Stimulated activated CD8-positive, alpha-beta memory T cell treated with anti-CD3 and anti-CD28 coated beads, Interleukin-12 subunit alpha, Interleukin-12 subunit beta, amount 100 ng/mL, for 4 hours (primary cell): ENCODE data around the gene EXTL2.
"Not testable (repeated sequence)": the region's sequence is repeated elsewhere in the genome, so short reads cannot be mapped to it uniquely, and the experiment has no call there.

Experiments used
- DNase-seq: peaks from one replicate; pipeline ENCODE4 v3.0.0-alpha.2; 2020; ENCODE audit warnings: low read depth

Gene EXTL2

DNA sequence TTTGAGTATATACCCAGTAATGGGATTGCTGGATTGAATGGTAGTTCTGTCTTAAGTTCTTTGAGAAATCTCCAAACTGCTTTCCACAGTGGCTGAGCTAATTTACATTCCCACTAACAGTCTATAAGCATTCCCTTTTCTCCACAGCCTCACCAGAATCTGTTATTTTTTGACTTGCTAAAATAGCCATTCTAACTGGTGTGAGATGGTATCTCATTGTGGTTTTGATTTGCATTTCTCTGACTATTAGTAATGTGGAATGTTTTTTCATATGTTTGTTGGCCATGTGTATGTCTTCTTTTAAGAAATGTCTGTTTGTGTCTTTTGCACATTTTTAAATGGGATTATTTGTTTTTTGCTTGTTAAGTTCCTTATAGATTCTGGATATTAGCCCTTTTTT is 39.5 kb downstream of the EXTL2 start:
- DNase-seq = not testable (repeated sequence)

DNA sequence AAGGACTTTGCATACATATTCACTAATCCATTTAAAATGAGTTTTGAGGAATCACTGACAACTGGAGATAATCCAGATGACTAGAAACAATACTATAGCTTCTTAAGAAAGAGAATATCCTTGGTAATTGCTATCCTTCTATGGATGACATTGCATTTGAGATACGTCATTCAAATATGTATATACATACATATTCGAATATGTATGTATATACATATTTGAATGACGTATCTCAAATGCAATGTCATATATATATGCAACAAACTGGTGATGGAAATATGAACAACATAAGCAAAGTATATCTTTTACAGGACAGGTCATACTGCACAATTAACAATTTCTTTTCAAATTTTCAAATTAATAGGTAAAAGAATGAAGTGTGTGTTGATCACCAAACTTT is 41.7 kb downstream of the EXTL2 start:
- no peak for DNase-seq

DNA sequence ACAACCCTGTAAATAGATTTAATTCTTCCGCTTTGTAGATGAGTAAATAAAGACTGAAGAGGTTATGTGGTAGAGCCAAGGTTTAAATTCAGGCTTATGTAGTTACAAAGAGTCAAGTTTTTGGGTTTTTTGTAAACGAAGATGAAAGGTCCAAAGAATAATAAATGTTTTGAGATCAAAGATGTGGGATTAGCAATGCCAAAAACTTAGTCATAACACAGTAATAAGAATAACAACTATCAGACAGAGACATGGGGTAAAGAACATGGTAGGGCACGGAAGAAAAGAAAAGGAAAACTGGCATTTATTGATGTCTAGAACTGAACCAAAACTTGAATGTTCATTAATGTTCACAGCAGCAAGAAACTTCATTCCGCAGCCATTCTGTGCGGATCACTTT is 42.9 kb downstream of the EXTL2 start:
- no peak for DNase-seq

DNA sequence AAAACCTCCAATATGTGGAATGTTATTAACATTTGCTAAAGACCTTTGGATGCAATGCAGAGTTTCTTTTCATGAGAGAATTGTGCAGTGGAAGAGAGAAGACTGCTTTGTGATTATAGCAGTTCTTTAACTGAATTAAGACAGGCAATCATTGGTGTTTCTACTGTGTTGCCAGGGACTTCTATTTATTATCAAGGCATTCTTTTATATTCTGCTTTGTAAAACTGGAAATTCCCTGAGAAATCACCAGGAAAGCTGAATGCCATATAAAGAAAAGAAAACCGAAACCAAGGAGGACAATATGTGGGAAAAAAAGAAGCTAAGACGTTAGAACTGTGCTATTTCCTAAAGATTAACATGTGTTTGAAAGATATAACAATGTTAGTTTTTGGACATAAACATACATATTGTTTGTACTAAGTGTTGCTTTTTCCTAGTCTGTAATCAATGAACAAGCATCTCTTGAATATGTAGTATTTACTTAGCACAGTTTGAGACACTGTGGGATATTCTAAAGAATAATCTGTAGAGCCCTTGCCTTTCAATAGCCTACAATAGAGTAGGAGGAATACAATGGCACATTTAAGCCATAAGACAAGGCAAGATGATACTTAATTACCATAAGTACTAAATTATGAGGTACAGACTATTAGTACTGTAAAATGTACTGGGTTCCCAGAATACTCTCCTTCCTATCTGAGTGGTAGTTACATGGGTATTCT is 47.1 kb downstream of the EXTL2 start:
- no peak for DNase-seq

DNA sequence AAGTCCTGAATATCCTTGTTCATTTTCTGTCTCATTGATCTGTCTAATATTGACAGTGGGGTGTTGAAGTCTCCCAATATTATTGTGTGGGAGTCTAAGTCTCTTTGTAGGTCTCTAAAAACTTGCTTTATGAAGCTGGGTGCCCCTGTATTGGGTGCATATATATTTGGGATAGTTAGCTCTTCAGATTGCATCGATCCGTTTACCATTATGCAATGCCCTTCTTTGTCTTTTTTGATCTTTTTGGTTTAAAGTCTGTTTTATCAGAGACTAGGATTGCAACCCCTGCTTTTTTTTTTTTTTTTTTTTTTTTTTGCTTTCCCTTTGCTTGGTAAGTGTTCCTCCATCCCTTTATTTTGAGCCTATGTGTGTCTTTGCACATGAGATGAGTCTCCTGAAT is 51.5 kb downstream of the EXTL2 start:
- not testable (repeated sequence) for DNase-seq

DNA sequence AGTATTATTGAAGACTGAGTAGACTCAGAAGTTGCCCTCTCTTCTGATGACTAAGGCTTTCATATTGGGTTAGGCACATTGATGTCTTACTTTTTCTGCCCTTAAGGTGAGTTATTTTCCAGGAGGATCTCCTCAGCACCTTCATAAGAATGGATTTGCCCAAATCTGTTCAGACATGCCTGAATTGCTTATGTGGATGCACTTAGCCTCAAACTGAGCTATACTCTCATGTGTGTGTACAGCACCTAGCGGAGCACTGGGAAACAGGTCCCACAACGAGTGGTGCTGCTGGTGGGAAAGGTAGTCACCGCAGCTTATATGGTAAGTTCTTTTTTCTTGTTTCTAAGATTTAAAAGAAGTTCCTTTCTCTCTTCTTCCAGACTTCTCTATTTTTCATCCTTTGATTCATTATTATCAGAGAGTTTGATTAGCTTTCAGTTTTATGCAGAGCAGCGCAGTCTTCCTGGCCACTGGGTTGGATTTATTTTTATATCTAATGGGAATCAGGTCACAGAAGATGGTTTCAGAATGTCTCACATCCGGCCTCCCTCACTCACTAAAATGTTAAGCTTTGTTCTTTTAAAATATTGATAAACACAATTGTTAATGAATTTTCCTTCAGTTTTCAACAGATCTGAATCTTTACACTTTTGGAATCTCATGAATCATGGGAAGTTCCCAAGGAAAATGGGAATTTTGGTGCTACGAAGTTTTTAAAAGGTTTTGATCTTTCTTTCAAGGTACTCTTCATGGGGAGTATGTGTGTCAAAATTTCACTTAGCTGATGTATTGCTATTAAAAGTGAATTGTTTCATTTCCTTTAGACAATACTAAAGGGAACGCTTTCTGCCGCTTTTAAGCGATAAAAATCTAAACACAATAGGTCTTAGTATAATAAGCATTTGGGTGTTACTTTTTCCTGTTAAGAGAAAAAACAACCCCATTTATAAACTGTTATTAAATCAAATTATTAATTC is 58.5 kb downstream of the EXTL2 start:
- DNase-seq = no peak

DNA sequence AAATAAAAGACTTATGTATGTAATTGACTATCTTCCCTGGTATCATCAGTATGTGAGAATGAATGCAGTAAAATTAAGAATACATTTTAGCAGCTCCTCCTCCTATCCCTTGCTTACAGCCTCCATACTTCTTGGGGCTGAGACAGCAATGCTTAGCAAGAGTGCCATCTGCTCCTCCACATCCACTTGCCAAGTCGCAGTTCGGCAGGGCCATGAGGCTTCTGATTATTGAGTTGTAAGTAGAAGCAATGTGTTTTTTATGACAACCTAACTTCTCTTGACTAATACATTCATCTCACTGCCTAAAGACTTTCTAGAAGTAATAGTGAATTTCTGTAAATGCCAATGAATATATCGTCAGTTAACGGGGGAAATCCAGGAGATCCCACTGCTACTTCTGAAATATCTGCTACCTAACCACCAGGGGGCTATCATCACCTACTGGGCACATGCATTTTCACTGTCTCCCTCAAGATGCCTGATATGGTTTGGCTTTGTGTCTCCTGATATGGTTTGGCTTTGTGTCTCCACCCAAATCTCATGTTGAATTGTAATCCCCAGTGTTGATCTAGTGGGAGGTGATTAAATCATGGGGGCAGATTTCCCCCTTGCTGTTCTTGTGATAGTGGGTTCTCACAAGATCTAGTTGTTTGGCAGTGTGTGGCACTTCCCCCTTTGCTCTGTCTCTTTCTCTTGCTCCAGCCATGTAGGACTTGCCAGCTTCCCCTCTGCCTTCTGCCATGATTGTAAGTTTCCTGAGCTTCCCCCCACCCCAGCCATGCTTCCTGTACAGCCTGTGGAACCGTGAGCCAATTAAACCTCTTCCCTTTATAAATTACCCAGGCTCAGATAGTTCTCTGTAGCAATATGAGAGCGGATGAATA is 59.6 kb downstream of the EXTL2 start:
- no peak for DNase-seq

DNA sequence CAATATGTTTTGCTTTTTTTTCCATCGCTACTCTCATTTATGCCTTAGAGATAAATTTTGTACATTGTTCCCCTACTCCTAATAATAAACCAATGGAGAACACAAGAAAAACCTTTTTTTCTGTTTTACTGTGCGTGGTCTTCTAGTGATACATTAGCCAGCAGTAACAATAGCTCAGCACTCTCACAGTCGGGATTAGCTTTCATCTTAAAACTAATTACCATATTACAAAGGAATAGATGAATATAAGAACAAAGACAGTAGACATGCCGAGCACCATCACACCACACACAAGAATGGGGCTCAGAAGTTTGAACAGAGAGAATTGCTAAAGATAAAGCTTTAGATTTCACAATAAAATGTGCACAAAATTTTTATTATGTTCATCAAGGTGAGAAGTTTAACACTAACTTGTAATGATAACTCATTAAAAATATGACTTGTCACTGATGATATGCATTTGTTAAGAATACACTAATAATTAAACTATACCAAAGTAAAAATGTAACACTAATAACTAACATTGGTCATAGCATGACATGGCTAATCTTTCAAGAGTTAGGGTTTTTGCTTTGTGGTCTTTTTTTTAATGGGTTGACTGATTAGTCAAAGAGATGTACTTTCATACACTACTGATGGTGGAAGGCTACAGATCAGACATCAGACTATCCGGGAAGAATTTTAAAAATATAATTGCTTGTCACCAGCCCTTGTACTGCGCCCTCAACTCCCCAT is 61.8 kb downstream of the EXTL2 start:
- DNase-seq = no peak

DNA sequence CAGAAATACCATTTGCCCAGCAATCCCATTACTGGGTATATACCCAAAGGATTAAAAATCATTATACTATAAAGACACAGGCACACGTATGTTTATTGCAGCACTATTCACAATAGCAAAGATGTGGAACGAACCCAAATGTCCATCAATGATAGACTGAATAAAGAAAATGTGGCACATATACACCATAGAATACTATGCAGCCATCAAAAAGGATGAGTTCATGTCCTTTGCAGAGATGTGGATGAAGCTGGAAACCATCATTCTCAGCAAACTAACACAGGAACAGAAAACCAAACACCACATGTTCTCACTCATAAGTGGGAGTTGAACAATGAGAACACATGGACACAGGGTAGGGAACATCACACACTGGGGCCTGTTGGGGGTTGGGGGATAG is 69.0 kb downstream of the EXTL2 start:
- not testable (repeated sequence) for DNase-seq
